Right atrium auricular region (tissue), 2 donors: ENCODE results near the gene SMPD3. TPM values are rescaled to one million over a fixed set of nuclear protein-coding genes. Genes with fewer than 3 reads are reported as not detected.
A peak's percentile ranks its signal among the peaks of the same experiment; 100 is the strongest.

Experiments
- DNase-seq: peaks from one replicate; pipeline ENCODE4 v3.0.0-alpha.2; 2019; ENCODE audit warnings: low spot score
- H3K27ac ChIP-seq, 2 donors: fragments of 200-600 bp; sonication (generic); 1 replicate in 1 of 2; 2 replicates in 1 of 2; pipeline ENCODE4 v1.5.1; 2016 to 2019
- H3K27me3 ChIP-seq, 2 donors: fragments of 200-600 bp; sonication (generic); one replicate each; pipeline versions ENCODE4 v1.5.1 to v1.6.0; 2017 to 2019
- H3K36me3 ChIP-seq: fragments of 200-600 bp; sonication (generic); one replicate; pipeline ENCODE4 v1.5.1; 2016
- H3K4me1 ChIP-seq, 2 donors: fragments of 200-600 bp; sonication (generic); one replicate each; pipeline versions ENCODE4 v1.5.1 to v1.6.0; 2017 to 2019
- H3K4me3 ChIP-seq, 2 donors: fragments of 200-600 bp; sonication (generic); 1 replicate in 1 of 2; 2 replicates in 1 of 2; pipeline ENCODE4 v1.5.1; 2017 to 2019; ENCODE audit warnings: mild to moderate bottlenecking in 1 of 2, moderate library complexity in 1 of 2
- H3K9me3 ChIP-seq, 2 donors: fragments of 200-600 bp; sonication (generic); one replicate each; pipeline ENCODE4 v1.5.1; 2019
- CTCF ChIP-seq, 2 donors: fragments of 200-600 bp; sonication (generic); IDR thresholded peaks; one replicate each; pipeline ENCODE4 v1.5.1; 2019; ENCODE audit warnings: antibody characterized with exemption in 2 of 2
- total RNA-seq, 2 donors: library from RNA; depleted of rRNA; stranded (reverse); fragments of >200 nt; gene quantifications; one replicate each; pipeline ENCODE4 v1.1.0, GENCODE V29; 2016

Gene SMPD3
- total RNA-seq, 2 donors from 2014 or later: 3.0 to 4.4 TPM

DNA sequence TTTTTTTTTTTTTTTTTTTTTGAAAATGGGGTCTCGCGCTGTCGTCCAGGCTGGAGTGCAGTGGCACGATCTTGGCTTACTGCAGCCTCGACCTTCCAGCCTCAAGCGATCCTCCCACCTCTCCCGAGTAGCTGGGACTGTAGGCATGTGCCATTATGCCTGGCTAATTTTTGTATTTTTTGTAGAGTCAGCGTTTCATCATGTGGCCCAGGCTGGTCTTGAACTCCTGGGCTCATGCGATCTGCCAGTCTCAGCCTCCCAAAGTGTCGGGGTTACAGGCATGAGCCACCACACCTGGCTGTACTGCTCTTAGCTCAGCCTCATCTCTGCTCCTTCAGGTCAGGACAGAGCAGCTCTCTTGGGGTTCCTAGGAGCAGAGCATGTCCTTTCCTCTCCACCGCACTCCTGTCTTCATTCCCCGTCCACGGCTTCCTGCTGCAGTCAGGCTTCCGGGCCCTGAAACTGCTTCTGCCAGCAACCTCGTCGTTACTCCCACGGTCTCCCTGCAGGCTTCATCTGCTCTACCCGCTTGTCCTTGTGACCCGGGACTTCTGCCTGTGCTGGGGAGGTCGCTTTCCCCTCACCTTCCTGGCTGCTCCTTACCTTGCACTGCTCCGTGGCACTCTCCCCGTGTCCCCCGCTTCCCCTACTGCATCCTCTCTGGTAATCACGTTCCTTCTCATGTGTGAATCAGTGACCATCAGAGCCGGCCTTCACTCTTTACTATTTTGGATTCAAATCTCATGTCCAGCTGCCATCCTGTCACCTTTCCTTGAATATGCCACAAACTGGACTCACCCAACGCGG lies 99.5 kb downstream of the SMPD3 start:
- H3K36me3 ChIP-seq: peaks cover 74% of the 10 kb centered on the region
- H3K4me1 ChIP-seq: peaks cover 0 to 9% of the 10 kb centered on the region in 2 donors
- no peaks in the 10 kb centered on the region for H3K9me3 ChIP-seq
- no peak overlapping the region for H3K27ac ChIP-seq
- no peak for DNase-seq
- no peak for TF ChIP-seq CTCF (IDR thresholded peaks at IDR 0.05)
- H3K27me3 ChIP-seq: no peaks in the 10 kb centered on the region
- no peak overlapping the region for H3K4me3 ChIP-seq

- H3K27me3 ChIP-seq: no peaks in the 10 kb centered on the region
- no peaks in the 10 kb centered on the region for H3K9me3 ChIP-seq
- H3K4me3 ChIP-seq: no peak overlapping the region
- no peak for TF ChIP-seq CTCF (IDR thresholded peaks at IDR 0.05)
- DNase-seq: no peak
- peaks cover 70% of the 10 kb centered on the region for H3K36me3 ChIP-seq
- H3K27ac ChIP-seq: no peak overlapping the region
- H3K4me1 ChIP-seq: peaks cover 0 to 9% of the 10 kb centered on the region in 2 donors
Measured at GRCh38 chr16:68347605-68348004, 100.7 kb downstream of the SMPD3 start.

DNA sequence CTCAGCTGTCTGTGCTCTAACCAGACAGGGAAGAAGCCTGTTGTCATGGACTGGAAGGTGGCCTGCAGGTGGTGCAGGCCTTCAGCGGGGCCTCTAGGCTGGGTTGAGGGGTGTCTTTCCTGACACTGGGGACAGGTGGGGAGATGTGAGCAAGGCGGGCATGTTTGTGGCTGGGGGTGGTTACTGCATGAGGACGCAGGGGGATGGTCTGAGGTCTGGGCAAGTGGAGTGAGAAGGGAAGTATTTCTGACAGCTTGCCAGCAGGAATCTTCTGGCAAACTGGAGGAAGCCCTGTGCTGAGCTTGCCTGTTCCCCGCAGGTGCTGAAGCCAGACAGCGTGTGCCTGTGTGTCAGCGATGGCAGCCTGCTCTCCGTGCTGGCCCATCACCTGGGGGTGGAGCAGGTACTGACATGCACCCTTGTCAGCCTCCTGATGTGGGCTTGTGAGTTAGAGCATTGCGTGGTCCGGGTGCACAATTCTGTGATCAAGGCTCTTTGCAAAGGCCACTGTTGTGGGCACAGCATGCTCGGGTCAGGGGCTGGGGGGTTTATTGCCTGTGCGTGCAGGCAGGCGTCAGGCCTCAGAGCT lies 101.3 kb downstream of the SMPD3 start:
- no peak for DNase-seq
- H3K27me3 ChIP-seq: no peaks in the 10 kb centered on the region
- peaks cover 0 to 9% of the 10 kb centered on the region in 2 donors for H3K4me1 ChIP-seq
- H3K36me3 ChIP-seq: peaks cover 70% of the 10 kb centered on the region
- no peaks in the 10 kb centered on the region for H3K9me3 ChIP-seq
- no peak for TF ChIP-seq CTCF (IDR thresholded peaks at IDR 0.05)
- no peak overlapping the region for H3K4me3 ChIP-seq
- H3K27ac ChIP-seq: no peak overlapping the region

GRCh38 chr16:68345958-68346635 lies 102.2 kb downstream of the SMPD3 start:
- no peak for DNase-seq
- TF ChIP-seq CTCF (IDR thresholded peaks at IDR 0.05): no peak
- Histone ChIP-seq H3K4me3 (no peak overlapping the region), H3K4me1 (peaks cover 0 to 9% of the 10 kb centered on the region in 2 donors), H3K36me3 (peaks cover 71% of the 10 kb centered on the region), H3K27ac (peak overlapping the region in 1 of 2 donors; percentile 36), H3K27me3 (no peaks in the 10 kb centered on the region), H3K9me3 (no peaks in the 10 kb centered on the region)

DNA sequence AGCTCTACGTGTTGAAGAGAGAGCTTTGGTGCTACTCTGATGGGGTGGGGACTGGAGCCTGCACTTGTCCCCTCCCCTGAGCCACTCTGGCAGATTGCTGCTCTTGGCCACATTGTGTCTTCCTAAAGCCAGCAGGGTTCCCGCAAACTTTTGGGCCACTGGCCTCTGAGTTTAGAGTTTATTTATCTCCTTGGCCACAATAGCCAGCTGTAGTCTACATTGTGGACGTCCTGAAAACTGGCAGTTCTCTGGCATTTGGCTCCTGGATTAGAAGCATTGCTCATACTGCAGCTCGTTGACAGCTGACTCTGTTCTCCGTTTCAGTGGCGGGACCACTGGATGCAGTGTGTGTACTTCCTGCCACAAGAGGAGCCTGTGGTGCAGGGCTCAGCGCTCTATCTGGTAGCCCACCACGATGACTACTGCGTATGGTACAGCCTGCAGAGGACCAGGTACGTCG lies 102.9 kb downstream of the SMPD3 start:
- Histone ChIP-seq H3K36me3 (peaks cover 75% of the 10 kb centered on the region), H3K4me1 (peaks cover 0 to 9% of the 10 kb centered on the region in 2 donors)

More for the DNA sequence above, 102.9 kb downstream of the SMPD3 start:
- H3K4me3 ChIP-seq: no peak overlapping the region
- H3K9me3 ChIP-seq: no peaks in the 10 kb centered on the region
- no peak for TF ChIP-seq CTCF (IDR thresholded peaks at IDR 0.05)
- DNase-seq: no peak
- no peaks in the 10 kb centered on the region for H3K27me3 ChIP-seq
- H3K27ac ChIP-seq: peak overlapping the region in 1 of 2 donors; percentile 36
